Measurements from ENCODE around the gene GNPDA1.
"Not testable (repeated sequence)": the region's sequence is repeated elsewhere in the genome, so short reads cannot be mapped to it uniquely, and the experiment has no call there.

GNPDA1 gene

DNA sequence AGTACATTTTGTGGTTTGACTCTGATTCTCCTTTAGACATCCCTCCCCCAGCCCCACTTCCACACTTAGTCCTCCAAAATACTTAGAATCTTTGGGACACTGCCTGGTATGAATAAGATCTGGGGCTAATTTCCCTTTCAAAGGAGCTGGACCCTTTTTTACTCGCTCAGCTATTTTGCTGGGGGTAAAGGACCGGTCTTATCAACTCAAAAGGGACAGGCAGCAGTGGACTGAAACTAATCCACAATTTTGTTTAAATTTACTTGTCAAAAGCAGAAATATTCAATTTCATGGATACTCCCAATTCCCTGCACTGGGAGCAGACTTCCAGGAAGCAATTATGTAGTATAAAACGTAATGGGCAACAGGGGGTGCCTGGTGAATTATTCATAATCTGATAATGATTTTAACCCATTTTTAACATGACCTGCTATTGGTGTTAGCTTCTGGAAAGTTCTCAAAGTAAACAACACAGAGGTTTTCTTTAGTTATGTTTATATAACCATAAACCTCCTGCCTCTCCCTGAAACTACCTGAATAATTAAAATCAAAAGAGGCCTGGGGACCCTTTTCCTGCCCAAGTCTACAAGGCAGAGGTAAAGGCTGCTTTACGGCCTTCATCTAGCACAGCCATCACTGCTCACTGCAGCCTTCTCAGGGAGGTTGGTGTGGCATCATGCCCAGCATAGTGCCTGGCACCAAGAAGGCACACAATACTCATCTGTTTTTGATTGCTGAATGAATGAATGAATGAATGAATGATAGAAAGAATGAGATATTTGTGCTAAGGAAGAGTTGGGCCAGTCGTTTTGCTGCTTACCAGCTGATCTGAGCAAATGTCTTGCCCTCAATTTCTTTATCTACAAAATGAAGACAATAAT is 44.2 kb upstream of the GNPDA1 start:
- H3K4me3 ChIP-seq (ENCODE audit: low read depth in 1 of 2, low read length in 2 of 2), result no peak overlapping the region
- H3K4me1 ChIP-seq (ENCODE audit: insufficient read depth, low read length), result no peaks in the 10 kb centered on the region
- ATAC-seq (ENCODE audit: insufficient read depth, low read depth) (no peak), DNase-seq (no peak)
- no peaks in the 10 kb centered on the region for H3K79me2 ChIP-seq (ENCODE audit: insufficient read depth, low read length)
- H2AFZ ChIP-seq (ENCODE audit: low read depth, low read length), result no peak overlapping the region
- H3K27ac ChIP-seq (ENCODE audit: low read length), result no peak overlapping the region
- H3K4me2 ChIP-seq (ENCODE audit: insufficient read depth, low read length), result no peak overlapping the region
- no peaks in the 10 kb centered on the region for H3K9me3 ChIP-seq (ENCODE audit: insufficient read depth, low read length, severe bottlenecking)
- H3K36me3 ChIP-seq (ENCODE audit: insufficient read depth, low read length), result no peaks in the 10 kb centered on the region
- H3K27me3 ChIP-seq (ENCODE audit: insufficient read depth, low read length, poor library complexity), result no peaks in the 10 kb centered on the region
- TF ChIP-seq, protein P1, sequence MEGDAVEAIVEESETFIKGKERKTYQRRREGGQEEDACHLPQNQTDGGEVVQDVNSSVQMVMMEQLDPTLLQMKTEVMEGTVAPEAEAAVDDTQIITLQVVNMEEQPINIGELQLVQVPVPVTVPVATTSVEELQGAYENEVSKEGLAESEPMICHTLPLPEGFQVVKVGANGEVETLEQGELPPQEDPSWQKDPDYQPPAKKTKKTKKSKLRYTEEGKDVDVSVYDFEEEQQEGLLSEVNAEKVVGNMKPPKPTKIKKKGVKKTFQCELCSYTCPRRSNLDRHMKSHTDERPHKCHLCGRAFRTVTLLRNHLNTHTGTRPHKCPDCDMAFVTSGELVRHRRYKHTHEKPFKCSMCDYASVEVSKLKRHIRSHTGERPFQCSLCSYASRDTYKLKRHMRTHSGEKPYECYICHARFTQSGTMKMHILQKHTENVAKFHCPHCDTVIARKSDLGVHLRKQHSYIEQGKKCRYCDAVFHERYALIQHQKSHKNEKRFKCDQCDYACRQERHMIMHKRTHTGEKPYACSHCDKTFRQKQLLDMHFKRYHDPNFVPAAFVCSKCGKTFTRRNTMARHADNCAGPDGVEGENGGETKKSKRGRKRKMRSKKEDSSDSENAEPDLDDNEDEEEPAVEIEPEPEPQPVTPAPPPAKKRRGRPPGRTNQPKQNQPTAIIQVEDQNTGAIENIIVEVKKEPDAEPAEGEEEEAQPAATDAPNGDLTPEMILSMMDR (IDR thresholded peaks at IDR 0.05; ENCODE audit: borderline replicate concordance, extremely low read depth, low read length, poor library complexity, severe bottlenecking), result no peak
- H4K20me1 ChIP-seq (ENCODE audit: insufficient read depth, low read length), result no peaks in the 10 kb centered on the region
- no peak overlapping the region for H3K9ac ChIP-seq (ENCODE audit: low read depth, low read length)

- no peak for DNase-seq
- no peak overlapping the region for H3K4me3 ChIP-seq (ENCODE audit: low read depth in 1 of 2, low read length in 2 of 2)
- no peak overlapping the region for H3K27ac ChIP-seq (ENCODE audit: low read length)
- no peak overlapping the region for H3K4me2 ChIP-seq (ENCODE audit: insufficient read depth, low read length)
- H3K79me2 ChIP-seq (ENCODE audit: insufficient read depth, low read length), result no peaks in the 10 kb centered on the region
- H3K9me3 ChIP-seq (ENCODE audit: insufficient read depth, low read length, severe bottlenecking), result no peaks in the 10 kb centered on the region
- H3K36me3 ChIP-seq (ENCODE audit: insufficient read depth, low read length), result no peaks in the 10 kb centered on the region
- no peaks in the 10 kb centered on the region for H4K20me1 ChIP-seq (ENCODE audit: insufficient read depth, low read length)
- H2AFZ ChIP-seq (ENCODE audit: low read depth, low read length), result no peak overlapping the region
- H3K27me3 ChIP-seq (ENCODE audit: insufficient read depth, low read length, poor library complexity), result no peaks in the 10 kb centered on the region
- TF ChIP-seq, protein P1 (IDR thresholded peaks at IDR 0.05; ENCODE audit: borderline replicate concordance, extremely low read depth, low read length, poor library complexity, severe bottlenecking), result no peak
- TF ChIP-seq EZH2 (IDR thresholded peaks at IDR 0.05; ENCODE audit: borderline replicate concordance, low read depth, low read length, severe bottlenecking), result no peak
- no peak overlapping the region for H3K9ac ChIP-seq (ENCODE audit: low read depth, low read length)
- no peaks in the 10 kb centered on the region for H3K4me1 ChIP-seq (ENCODE audit: insufficient read depth, low read length)
- no peak for ATAC-seq (ENCODE audit: insufficient read depth, low read depth)
Measured at GRCh38 chr5:142055301-142055700, 42.5 kb upstream of the GNPDA1 start.

GRCh38 chr5:142053426-142054151 is 40.8 kb upstream of the GNPDA1 start:
- H3K4me3 ChIP-seq (ENCODE audit: low read depth in 1 of 2, low read length in 2 of 2), result no peak overlapping the region
- no peaks in the 10 kb centered on the region for H4K20me1 ChIP-seq (ENCODE audit: insufficient read depth, low read length)
- no peak overlapping the region for H3K27ac ChIP-seq (ENCODE audit: low read length)
- no peak overlapping the region for H2AFZ ChIP-seq (ENCODE audit: low read depth, low read length)
- no peaks in the 10 kb centered on the region for H3K79me2 ChIP-seq (ENCODE audit: insufficient read depth, low read length)
- TF ChIP-seq, protein P1 (IDR thresholded peaks at IDR 0.05; ENCODE audit: borderline replicate concordance, extremely low read depth, low read length, poor library complexity, severe bottlenecking), result no peak
- TF ChIP-seq EZH2 (IDR thresholded peaks at IDR 0.05; ENCODE audit: borderline replicate concordance, low read depth, low read length, severe bottlenecking), result no peak
- no peaks in the 10 kb centered on the region for H3K36me3 ChIP-seq (ENCODE audit: insufficient read depth, low read length)
- ATAC-seq (ENCODE audit: insufficient read depth, low read depth) (no peak), DNase-seq (no peak)
- no peaks in the 10 kb centered on the region for H3K9me3 ChIP-seq (ENCODE audit: insufficient read depth, low read length, severe bottlenecking)
- no peak overlapping the region for H3K4me2 ChIP-seq (ENCODE audit: insufficient read depth, low read length)
- no peak overlapping the region for H3K9ac ChIP-seq (ENCODE audit: low read depth, low read length)
- no peaks in the 10 kb centered on the region for H3K4me1 ChIP-seq (ENCODE audit: insufficient read depth, low read length)
- no peaks in the 10 kb centered on the region for H3K27me3 ChIP-seq (ENCODE audit: insufficient read depth, low read length, poor library complexity)

DNA sequence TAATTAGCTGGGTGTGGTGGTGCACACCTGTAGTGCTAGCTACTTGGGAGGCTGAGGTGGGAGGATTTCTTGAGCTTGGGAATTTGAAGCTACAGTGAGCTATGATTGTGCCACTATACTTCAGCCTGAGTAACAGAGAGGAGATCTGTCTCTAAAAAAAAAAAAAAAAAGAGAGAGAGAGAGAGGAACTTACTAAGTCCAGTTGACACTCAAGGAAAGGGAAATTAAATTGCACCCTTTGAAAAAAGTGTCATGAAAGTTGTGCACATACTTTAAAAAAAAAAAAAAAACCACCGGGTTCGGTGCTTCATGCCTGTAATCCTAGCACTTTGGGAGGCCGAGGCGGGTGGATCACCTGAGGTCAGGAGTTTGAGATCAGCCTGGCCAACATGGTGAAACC is 39.2 kb upstream of the GNPDA1 start:
- not testable (repeated sequence) for H3K27me3 ChIP-seq (ENCODE audit: insufficient read depth, low read length, poor library complexity); H3K79me2 ChIP-seq (ENCODE audit: insufficient read depth, low read length); H4K20me1 ChIP-seq (ENCODE audit: insufficient read depth, low read length); H2AFZ ChIP-seq (ENCODE audit: low read depth, low read length); H3K36me3 ChIP-seq (ENCODE audit: insufficient read depth, low read length); H3K9me3 ChIP-seq (ENCODE audit: insufficient read depth, low read length, severe bottlenecking); H3K4me3 ChIP-seq (ENCODE audit: low read depth in 1 of 2, low read length in 2 of 2); H3K4me1 ChIP-seq (ENCODE audit: insufficient read depth, low read length); H3K9ac ChIP-seq (ENCODE audit: low read depth, low read length); H3K4me2 ChIP-seq (ENCODE audit: insufficient read depth, low read length); ATAC-seq (ENCODE audit: insufficient read depth, low read depth); H3K27ac ChIP-seq (ENCODE audit: low read length); DNase-seq

Measured in DND-41 (cell line).